Panc1 (cell line): ENCODE measurements around the gene CHST15. TPM values are rescaled to one million over a fixed set of nuclear protein-coding genes. Genes with fewer than 3 reads are reported as not detected.
"Not testable (repeated sequence)": the region's sequence is repeated elsewhere in the genome, so short reads cannot be mapped to it uniquely, and the experiment has no call there.

Experiments used
- ATAC-seq: fragments of 200-7000 bp; cut with Tn5 transposase; 2 replicates; pipeline ENCODE4 v1.9.1; 2020; ENCODE audit warnings: mild to moderate bottlenecking, moderate library complexity
- BruUV-seq: library from RNA; stranded (reverse); fragments of 400-500 nt; replicated peaks from 2 replicates; lab custom pipeline; 2021; lab: Mats Ljungman, UMichigan
- CTCF ChIA-PET: fragments of 300-600 bp; sonication (Branson Sonifier 250); formaldehyde crosslinking; loops from one replicate; lab custom pipeline; 2022; ENCODE audit warnings: antibody characterized with exemption; lab: Charles Lee
- POLR2A ChIA-PET: fragments of 300-600 bp; sonication (Branson Sonifier 250); formaldehyde crosslinking; loops from one replicate; lab custom pipeline; 2022; ENCODE audit warnings: antibody characterized with exemption; lab: Charles Lee
- DNase-seq: peaks from one replicate; pipeline ENCODE4 v3.0.0-alpha.2; 2010; ENCODE audit warnings: low read depth, low spot score
- H3K27ac ChIP-seq: 2 replicates; pipeline ENCODE4 v1.5.1; 2011; ENCODE audit warnings: mild to moderate bottlenecking, low read length, inconsistent platforms
- H3K27me3 ChIP-seq: fragments of 200-500 bp; sonication (Bioruptor generic); 2 replicates; pipeline ENCODE4 v1.6.0; 2014; ENCODE audit warnings: low read length, inconsistent platforms; ENCODE audit not compliant: control insufficient read depth, insufficient read depth
- H3K36me3 ChIP-seq: fragments of 200-500 bp; sonication (Bioruptor generic); 2 replicates; pipeline ENCODE4 v1.5.1; 2014; ENCODE audit warnings: inconsistent platforms, mild to moderate bottlenecking, low read length, moderate library complexity; ENCODE audit not compliant: control insufficient read depth, insufficient read depth
- H3K4me1 ChIP-seq: 2 replicates; pipeline ENCODE4 v1.5.1; 2011; ENCODE audit warnings: inconsistent platforms, mild to moderate bottlenecking, low read length, moderate library complexity; ENCODE audit not compliant: control insufficient read depth, insufficient read depth
- H3K4me3 ChIP-seq, 2 experiments: 2 replicates each; pipeline ENCODE4 v1.5.1; 2011 to 2012; ENCODE audit warnings: low read depth in 2 of 2, low read length in 2 of 2, mild to moderate bottlenecking in 2 of 2, inconsistent platforms in 1 of 2, moderate library complexity in 1 of 2
- H3K9me3 ChIP-seq: fragments of 200-500 bp; sonication (Bioruptor generic); 2 replicates; pipeline ENCODE4 v1.5.1; 2014; ENCODE audit warnings: low read depth, mild to moderate bottlenecking, inconsistent platforms, low read length, moderate library complexity; ENCODE audit not compliant: control insufficient read depth, insufficient read depth
- CTCF ChIP-seq: fragments of 450-650 bp; IDR thresholded peaks from 2 replicates; pipeline ENCODE4 v1.5.1; 2017; ENCODE audit warnings: mild to moderate bottlenecking
- POLR2AphosphoS5 ChIP-seq: IDR thresholded peaks from 2 replicates; pipeline ENCODE4 v1.6.1; 2012; ENCODE audit warnings: mild to moderate bottlenecking, low read depth, low read length, moderate library complexity
- REST ChIP-seq, 2 experiments: IDR thresholded peaks; 2 replicates each; pipeline ENCODE4 v1.6.1; 2011 to 2012; ENCODE audit warnings: low read depth in 2 of 2, control low read depth in 1 of 2, low read length in 1 of 2, mild to moderate bottlenecking in 1 of 2, moderate library complexity in 1 of 2; ENCODE audit not compliant: insufficient read depth in 1 of 2
- SIN3A ChIP-seq: IDR thresholded peaks from 2 replicates; pipeline ENCODE4 v1.6.1; 2012; ENCODE audit warnings: low read depth, mild to moderate bottlenecking, low read length, moderate library complexity, borderline replicate concordance; ENCODE audit not compliant: insufficient read depth
- TCF7L2 ChIP-seq: IDR thresholded peaks from 2 replicates; pipeline ENCODE4 v1.6.1; 2011; ENCODE audit warnings: mild to moderate bottlenecking, low read depth, low read length, inconsistent platforms
- in situ Hi-C: cut with HindIII; loops from 2 replicates; pipeline ENCODE4 v1.10.0; 2016; ENCODE audit warnings: low sequenced_read_pairs, low pct_unique_long_range_greater_than_20kb
- intact Hi-C: fragments of 100-400 bp; cut with micrococcal nuclease; formaldehyde crosslinking; loops from one replicate; pipeline ENCODE4 v1.10.0; 2022; ENCODE audit not compliant: unreplicated experiment
- total RNA-seq: library from RNA; stranded (reverse); gene quantifications from one replicate; pipeline ENCODE4 v1.2.1, GENCODE V29; 2021; ENCODE audit not compliant: unreplicated experiment

CHST15 gene
- total RNA-seq, 1 experiment from 2014 or later, result 33.2 TPM

GRCh38 chr10:124097883-124098282 lies 4.5 kb upstream of the CHST15 start:
- POLR2A ChIA-PET, result no interaction called here
- H3K27ac ChIP-seq, result no peak overlapping the region
- no peak for ATAC-seq
- DNase-seq, result no peak
- no peaks in the 10 kb centered on the region for H3K9me3 ChIP-seq
- BruUV-seq, result no TSS peak
- CTCF ChIA-PET, result no interaction called here
- H3K4me1 ChIP-seq, result peaks cover 14% of the 10 kb centered on the region
- in situ Hi-C loops, result no loop called here
- intact Hi-C loops, result no loop called here
- TF ChIP-seq TCF7L2 (no peak), SIN3A (no peak), POLR2AphosphoS5 (no peak), REST (IDR thresholded peaks at IDR 0.05; ENCODE audit: insufficient read depth in 1 of 2, low read depth in 2 of 2, low read length in 1 of 2) (no peak), CTCF (no peak)
- no peaks in the 10 kb centered on the region; the same call in 1 of the 2 replicates for H3K36me3 ChIP-seq
- no peak overlapping the region for H3K4me3 ChIP-seq
- no peaks in the 10 kb centered on the region for H3K27me3 ChIP-seq

DNA sequence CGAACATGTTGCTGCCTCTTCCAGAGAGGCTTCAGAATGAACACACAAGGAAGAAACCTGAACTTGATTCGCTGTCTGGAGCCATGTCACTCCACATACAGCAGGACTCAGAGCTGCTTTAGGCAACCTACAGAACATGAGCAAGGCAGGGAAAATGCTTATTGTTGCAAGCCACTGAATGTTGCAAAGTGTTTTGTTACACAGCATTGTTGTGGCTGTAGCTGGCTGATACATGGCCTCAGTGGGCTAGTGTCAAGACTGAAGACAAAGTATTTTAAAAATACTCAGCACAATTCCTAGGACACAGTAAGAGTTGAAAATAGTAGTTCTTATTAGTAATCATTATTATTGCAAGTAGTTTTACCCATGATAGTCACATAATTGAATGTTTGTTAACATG lies 3.1 kb upstream of the CHST15 start:
- peaks cover 14% of the 10 kb centered on the region for H3K4me1 ChIP-seq
- H3K27me3 ChIP-seq, result no peaks in the 10 kb centered on the region
- ChIA-PET POLR2A (no interaction called here), CTCF (no interaction called here)
- in situ Hi-C loops (no loop called here), intact Hi-C loops (no loop called here)
- no peak overlapping the region for H3K27ac ChIP-seq
- BruUV-seq, result no TSS peak
- TF ChIP-seq CTCF, result no peak
- peaks cover 2% of the 10 kb centered on the region; the same call in 1 of the 2 replicates for H3K36me3 ChIP-seq
- H3K9me3 ChIP-seq, result no peaks in the 10 kb centered on the region
- DNase-seq (no peak), ATAC-seq (no peak)
- no peak overlapping the region for H3K4me3 ChIP-seq

DNA sequence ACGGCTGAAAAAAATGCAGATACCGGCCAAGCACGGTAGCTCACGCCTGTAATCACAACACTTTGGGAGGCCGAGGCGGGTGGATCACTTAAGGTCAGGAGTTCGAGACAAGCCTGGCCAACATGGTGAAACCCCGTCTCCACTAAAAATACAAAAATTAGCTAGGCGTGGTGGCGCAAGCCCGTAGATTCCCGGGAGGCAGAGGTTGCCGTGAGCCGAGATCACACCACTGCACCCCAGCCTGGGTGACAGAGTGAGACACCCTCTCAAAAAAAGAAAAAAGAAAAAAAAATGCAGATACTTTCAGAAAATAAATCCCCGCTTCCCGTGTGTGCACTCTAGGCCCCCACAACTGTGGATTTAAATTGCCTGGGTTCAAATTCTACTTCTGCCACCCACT lies 2.4 kb upstream of the CHST15 start:
- H3K4me1 ChIP-seq, result peaks cover 18% of the 10 kb centered on the region
- intact Hi-C loops, H3K4me3 ChIP-seq, CTCF ChIA-PET, ATAC-seq, BruUV-seq, in situ Hi-C loops, H3K27ac ChIP-seq, H3K9me3 ChIP-seq, H3K27me3 ChIP-seq, DNase-seq, H3K36me3 ChIP-seq, POLR2A ChIA-PET: not testable (repeated sequence)
